ENCODE measurements around the gene TANC1.
A peak's percentile ranks its signal among the peaks of the same experiment; 100 is the strongest.
"Not testable (repeated sequence)": the region's sequence is repeated elsewhere in the genome, so short reads cannot be mapped to it uniquely, and the experiment has no call there.

Gene TANC1

GRCh38 chr2:159138642-159139182 lies 170.3 kb downstream of the TANC1 start:
- Histone ChIP-seq H3K27me3 (ENCODE audit: insufficient read depth, low read length) (no peaks in the 10 kb centered on the region), H2AK5ac (ENCODE audit: low read length) (no peak overlapping the region), H4K12ac (ENCODE audit: low read depth, low read length) (no peak overlapping the region), H4K91ac (ENCODE audit: low read depth, low read length) (no peak overlapping the region), H2BK5ac (ENCODE audit: low read depth, low read length, poor library complexity) (no peak overlapping the region), H3K4ac (ENCODE audit: low read depth, low read length) (no peak overlapping the region), H3K79me2 (ENCODE audit: control insufficient read depth, insufficient read depth, low read length, poor library complexity) (no peaks in the 10 kb centered on the region), H3K79me1 (ENCODE audit: low read length) (peaks cover 11% of the 10 kb centered on the region), H3K27ac (ENCODE audit: low read depth, low read length) (peak overlapping the region; percentile 65), H3K18ac (ENCODE audit: low read length) (no peak overlapping the region), H3K23ac (ENCODE audit: low read length) (no peak overlapping the region), H3K4me1 (ENCODE audit: control insufficient read depth in 1 of 2, insufficient read depth in 2 of 2, low read length in 2 of 2) (peaks cover 16 to 26% of the 10 kb centered on the region in 2 experiments), H3K14ac (ENCODE audit: low read length) (no peak overlapping the region), H3K4me2 (ENCODE audit: low read length) (no peak overlapping the region), H3K9me3 (ENCODE audit: insufficient read depth, low read depth, low read length) (no peaks in the 10 kb centered on the region), H4K8ac (ENCODE audit: low read depth, low read length) (no peak overlapping the region), H2BK12ac (ENCODE audit: low read length) (no peak overlapping the region), H2AFZ (ENCODE audit: insufficient read depth, low read length, poor library complexity) (no peak overlapping the region), H3K9ac (ENCODE audit: low read length) (no peak overlapping the region), H2BK120ac (ENCODE audit: insufficient read depth, low read length, poor library complexity) (no peak overlapping the region), H3K36me3 (ENCODE audit: control insufficient read depth in 1 of 2, insufficient read depth in 2 of 2, low read length in 2 of 2) (peaks cover 0 to 4% of the 10 kb centered on the region in 2 experiments), H3K4me3 (ENCODE audit: low read depth, low read length) (no peak overlapping the region)
- DNase-seq: no peak
- WGBS (ENCODE audit: extremely low coverage, insufficient coverage, insufficient read length): no CpG with 5 or more reads among the region's 5 CpGs

GRCh38 chr2:159139216-159139933 lies 170.9 kb downstream of the TANC1 start:
- Histone ChIP-seq H3K9ac (ENCODE audit: low read length) (no peak overlapping the region), H3K14ac (ENCODE audit: low read length) (no peak overlapping the region), H3K4me2 (ENCODE audit: low read length) (no peak overlapping the region), H4K91ac (ENCODE audit: low read depth, low read length) (no peak overlapping the region), H3K4me3 (ENCODE audit: low read depth, low read length) (no peak overlapping the region), H3K18ac (ENCODE audit: low read length) (no peak overlapping the region), H2BK120ac (ENCODE audit: insufficient read depth, low read length, poor library complexity) (no peak overlapping the region), H2BK5ac (ENCODE audit: low read depth, low read length, poor library complexity) (no peak overlapping the region), H3K23ac (ENCODE audit: low read length) (no peak overlapping the region), H3K4ac (ENCODE audit: low read depth, low read length) (no peak overlapping the region), H3K4me1 (ENCODE audit: control insufficient read depth in 1 of 2, insufficient read depth in 2 of 2, low read length in 2 of 2) (peaks cover 16 to 24% of the 10 kb centered on the region in 2 experiments), H3K79me2 (ENCODE audit: control insufficient read depth, insufficient read depth, low read length, poor library complexity) (no peaks in the 10 kb centered on the region), H3K36me3 (ENCODE audit: control insufficient read depth in 1 of 2, insufficient read depth in 2 of 2, low read length in 2 of 2) (peaks cover 0 to 4% of the 10 kb centered on the region in 2 experiments), H2AK5ac (ENCODE audit: low read length) (no peak overlapping the region), H3K9me3 (ENCODE audit: insufficient read depth, low read depth, low read length) (no peaks in the 10 kb centered on the region), H4K12ac (ENCODE audit: low read depth, low read length) (no peak overlapping the region), H4K8ac (ENCODE audit: low read depth, low read length) (no peak overlapping the region), H3K27me3 (ENCODE audit: insufficient read depth, low read length) (no peaks in the 10 kb centered on the region), H2AFZ (ENCODE audit: insufficient read depth, low read length, poor library complexity) (no peak overlapping the region), H3K79me1 (ENCODE audit: low read length) (peaks cover 11% of the 10 kb centered on the region), H3K27ac (ENCODE audit: low read depth, low read length) (peak overlapping the region; percentile 65), H2BK12ac (ENCODE audit: low read length) (no peak overlapping the region)
- DNase-seq: no peak
- WGBS (ENCODE audit: extremely low coverage, insufficient coverage, insufficient read length): no CpG with 5 or more reads among the region's 5 CpGs

GRCh38 chr2:159140070-159140769 lies 171.8 kb downstream of the TANC1 start:
- no peak for DNase-seq
- no peak overlapping the region for H4K91ac ChIP-seq (ENCODE audit: low read depth, low read length)
- H4K8ac ChIP-seq (ENCODE audit: low read depth, low read length): no peak overlapping the region
- peak overlapping the region; percentile 32 for H3K18ac ChIP-seq (ENCODE audit: low read length)
- H3K4me3 ChIP-seq (ENCODE audit: low read depth, low read length): no peak overlapping the region
- H3K9me3 ChIP-seq (ENCODE audit: insufficient read depth, low read depth, low read length): no peaks in the 10 kb centered on the region
- H3K27me3 ChIP-seq (ENCODE audit: insufficient read depth, low read length): no peaks in the 10 kb centered on the region
- H3K14ac ChIP-seq (ENCODE audit: low read length): no peak overlapping the region
- no peak overlapping the region for H3K23ac ChIP-seq (ENCODE audit: low read length)
- peaks cover 16 to 23% of the 10 kb centered on the region in 2 experiments for H3K4me1 ChIP-seq (ENCODE audit: control insufficient read depth in 1 of 2, insufficient read depth in 2 of 2, low read length in 2 of 2)
- H2BK120ac ChIP-seq (ENCODE audit: insufficient read depth, low read length, poor library complexity): peak overlapping the region; percentile 49
- H3K79me2 ChIP-seq (ENCODE audit: control insufficient read depth, insufficient read depth, low read length, poor library complexity): no peaks in the 10 kb centered on the region
- no peak overlapping the region for H3K4ac ChIP-seq (ENCODE audit: low read depth, low read length)
- H2AFZ ChIP-seq (ENCODE audit: insufficient read depth, low read length, poor library complexity): no peak overlapping the region
- peak overlapping the region; percentile 45 for H2BK12ac ChIP-seq (ENCODE audit: low read length)
- no peak overlapping the region for H3K9ac ChIP-seq (ENCODE audit: low read length)
- H3K79me1 ChIP-seq (ENCODE audit: low read length): peaks cover 11% of the 10 kb centered on the region
- H2BK5ac ChIP-seq (ENCODE audit: low read depth, low read length, poor library complexity): peak overlapping the region; percentile 24
- no CpG with 5 or more reads among the region's 2 CpGs for WGBS (ENCODE audit: extremely low coverage, insufficient coverage, insufficient read length)
- no peak overlapping the region for H3K4me2 ChIP-seq (ENCODE audit: low read length)
- no peak overlapping the region for H4K12ac ChIP-seq (ENCODE audit: low read depth, low read length)
- H3K36me3 ChIP-seq (ENCODE audit: control insufficient read depth in 1 of 2, insufficient read depth in 2 of 2, low read length in 2 of 2): peaks cover 0 to 4% of the 10 kb centered on the region in 2 experiments
- no peak overlapping the region for H3K27ac ChIP-seq (ENCODE audit: low read depth, low read length)
- H2AK5ac ChIP-seq (ENCODE audit: low read length): no peak overlapping the region

GRCh38 chr2:159140821-159141220 lies 172.4 kb downstream of the TANC1 start:
- H3K27ac ChIP-seq (ENCODE audit: low read depth, low read length); H3K79me1 ChIP-seq (ENCODE audit: low read length); H3K36me3 ChIP-seq (ENCODE audit: control insufficient read depth in 1 of 2, insufficient read depth in 2 of 2, low read length in 2 of 2); H3K4me3 ChIP-seq (ENCODE audit: low read depth, low read length); H3K27me3 ChIP-seq (ENCODE audit: insufficient read depth, low read length); H4K12ac ChIP-seq (ENCODE audit: low read depth, low read length); H3K4ac ChIP-seq (ENCODE audit: low read depth, low read length); H3K9ac ChIP-seq (ENCODE audit: low read length); H3K18ac ChIP-seq (ENCODE audit: low read length); H2BK5ac ChIP-seq (ENCODE audit: low read depth, low read length, poor library complexity); H2AFZ ChIP-seq (ENCODE audit: insufficient read depth, low read length, poor library complexity); H2BK120ac ChIP-seq (ENCODE audit: insufficient read depth, low read length, poor library complexity); H4K91ac ChIP-seq (ENCODE audit: low read depth, low read length); H3K9me3 ChIP-seq (ENCODE audit: insufficient read depth, low read depth, low read length); H4K8ac ChIP-seq (ENCODE audit: low read depth, low read length); H2AK5ac ChIP-seq (ENCODE audit: low read length); H2BK12ac ChIP-seq (ENCODE audit: low read length); H3K4me2 ChIP-seq (ENCODE audit: low read length); H3K23ac ChIP-seq (ENCODE audit: low read length); DNase-seq; H3K79me2 ChIP-seq (ENCODE audit: control insufficient read depth, insufficient read depth, low read length, poor library complexity); H3K14ac ChIP-seq (ENCODE audit: low read length): not testable (repeated sequence)
- peaks cover 12 to 17% of the 10 kb centered on the region in 2 experiments for H3K4me1 ChIP-seq (ENCODE audit: control insufficient read depth in 1 of 2, insufficient read depth in 2 of 2, low read length in 2 of 2)
- WGBS (ENCODE audit: extremely low coverage, insufficient coverage, insufficient read length): no CpG with 5 or more reads among the region's 4 CpGs

Data from trophoblast cell (in vitro differentiated cells and primary cell).